GM19395 (cell line): ENCODE results near the gene SLC2A13.
"Not testable (repeated sequence)": the region's sequence is repeated elsewhere in the genome, so short reads cannot be mapped to it uniquely, and the experiment has no call there.

Experiments
- ATAC-seq: cut with Tn5 transposase; IDR thresholded peaks from one replicate; pipeline ENCODE4 v1.9.1; 2021; ENCODE audit warnings: mild to moderate bottlenecking, moderate library complexity; ENCODE audit not compliant: unreplicated experiment

SLC2A13 gene

GRCh38 chr12:39935839-39936238 lies 170.0 kb downstream of the SLC2A13 start:
- no peak for ATAC-seq

GRCh38 chr12:39935275-39935674 lies 170.6 kb downstream of the SLC2A13 start:
- ATAC-seq: no peak

- ATAC-seq: no peak
These were observed 174.0 kb downstream of the SLC2A13 start for GRCh38 chr12:39931857-39932256.

- ATAC-seq: no peak
These were observed 174.7 kb downstream of the SLC2A13 start for GRCh38 chr12:39931231-39931630.

GRCh38 chr12:39930101-39930500 lies 175.8 kb downstream of the SLC2A13 start:
- ATAC-seq: no peak

- ATAC-seq: no peak
These were observed 177.5 kb downstream of the SLC2A13 start for GRCh38 chr12:39928181-39928899.

- no peak for ATAC-seq
These were observed 182.5 kb downstream of the SLC2A13 start for GRCh38 chr12:39923364-39923763.

- not testable (repeated sequence) for ATAC-seq
These were observed 183.3 kb downstream of the SLC2A13 start for GRCh38 chr12:39922598-39922997.

- ATAC-seq: no peak
These were observed 185.2 kb downstream of the SLC2A13 start for GRCh38 chr12:39920647-39921046.

- no peak for ATAC-seq
These were observed 185.7 kb downstream of the SLC2A13 start for GRCh38 chr12:39920222-39920621.

- no peak for ATAC-seq
These were observed 186.1 kb downstream of the SLC2A13 start for GRCh38 chr12:39919790-39920189.

- ATAC-seq: no peak
These were observed 190.6 kb downstream of the SLC2A13 start for GRCh38 chr12:39915249-39915648.

- no peak for ATAC-seq
These were observed 193.5 kb downstream of the SLC2A13 start for GRCh38 chr12:39912211-39912980.

GRCh38 chr12:39906237-39906636 lies 199.6 kb downstream of the SLC2A13 start:
- ATAC-seq: no peak

- no peak for ATAC-seq
These were observed 200.7 kb downstream of the SLC2A13 start for GRCh38 chr12:39905152-39905551.

- no peak for ATAC-seq
These were observed 203.1 kb downstream of the SLC2A13 start for GRCh38 chr12:39902821-39903220.

GRCh38 chr12:39897315-39897714 lies 208.6 kb downstream of the SLC2A13 start:
- no peak for ATAC-seq

- ATAC-seq: not testable (repeated sequence)
These were observed 212.5 kb downstream of the SLC2A13 start for GRCh38 chr12:39893388-39893787.

GRCh38 chr12:39892146-39892545 lies 213.7 kb downstream of the SLC2A13 start:
- ATAC-seq: no peak

- ATAC-seq: no peak
These were observed 218.0 kb downstream of the SLC2A13 start for GRCh38 chr12:39887856-39888255.

GRCh38 chr12:39886106-39886505 lies 219.8 kb downstream of the SLC2A13 start:
- no peak for ATAC-seq

GRCh38 chr12:39884616-39885125 lies 221.2 kb downstream of the SLC2A13 start:
- no peak for ATAC-seq
